HG03521 (cell line): ENCODE measurements around the gene CDSN.
"Not testable (repeated sequence)": the region's sequence is repeated elsewhere in the genome, so short reads cannot be mapped to it uniquely, and the experiment has no call there.

Experiments used
- ATAC-seq: cut with Tn5 transposase; IDR thresholded peaks from one replicate; pipeline ENCODE4 v1.9.1; 2021; ENCODE audit warnings: mild to moderate bottlenecking, moderate library complexity; ENCODE audit not compliant: unreplicated experiment

Gene CDSN, protein sequence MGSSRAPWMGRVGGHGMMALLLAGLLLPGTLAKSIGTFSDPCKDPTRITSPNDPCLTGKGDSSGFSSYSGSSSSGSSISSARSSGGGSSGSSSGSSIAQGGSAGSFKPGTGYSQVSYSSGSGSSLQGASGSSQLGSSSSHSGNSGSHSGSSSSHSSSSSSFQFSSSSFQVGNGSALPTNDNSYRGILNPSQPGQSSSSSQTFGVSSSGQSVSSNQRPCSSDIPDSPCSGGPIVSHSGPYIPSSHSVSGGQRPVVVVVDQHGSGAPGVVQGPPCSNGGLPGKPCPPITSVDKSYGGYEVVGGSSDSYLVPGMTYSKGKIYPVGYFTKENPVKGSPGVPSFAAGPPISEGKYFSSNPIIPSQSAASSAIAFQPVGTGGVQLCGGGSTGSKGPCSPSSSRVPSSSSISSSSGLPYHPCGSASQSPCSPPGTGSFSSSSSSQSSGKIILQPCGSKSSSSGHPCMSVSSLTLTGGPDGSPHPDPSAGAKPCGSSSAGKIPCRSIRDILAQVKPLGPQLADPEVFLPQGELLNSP

DNA sequence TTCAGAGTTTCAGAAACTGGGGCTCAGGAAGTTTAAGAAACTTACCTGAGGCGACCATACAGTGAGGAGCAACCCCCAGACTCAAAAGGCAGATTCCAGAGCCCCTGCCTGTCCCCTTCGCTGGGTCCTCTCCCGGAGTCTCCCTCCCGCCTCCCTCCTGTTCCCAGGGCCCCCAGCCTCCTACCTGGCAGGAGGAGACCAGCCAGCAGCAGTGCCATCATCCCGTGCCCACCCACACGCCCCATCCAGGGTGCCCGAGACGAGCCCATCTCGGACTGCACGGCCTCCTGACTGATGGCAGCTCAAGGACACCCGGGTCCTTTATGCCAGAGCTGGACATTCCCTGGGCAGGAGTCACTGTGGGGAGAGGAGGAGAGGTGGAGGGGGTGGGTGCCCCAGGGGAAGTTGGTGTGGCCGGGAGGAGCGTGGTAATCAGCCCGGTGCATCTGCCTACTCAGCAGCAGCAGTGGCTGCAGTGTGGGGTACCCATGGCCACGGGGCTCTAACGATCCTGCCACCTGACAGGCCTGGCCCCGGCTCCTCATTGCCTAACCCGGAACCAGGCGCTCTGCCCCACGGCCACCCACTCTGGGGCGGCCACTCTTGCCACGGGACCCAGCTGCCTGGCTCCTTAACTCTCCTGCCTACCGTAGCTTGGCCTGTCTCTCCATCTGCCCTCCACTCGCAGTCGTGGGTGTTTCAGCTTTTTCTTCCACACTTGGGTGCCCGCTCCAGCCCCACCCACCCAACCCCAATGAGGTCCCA, at the start of gene CDSN:
TSS of gene CDSN (minus strand) at position 296 of the 765 bp plus-strand sequence. CDS start at position 269, 27 bp downstream.
- no peak for ATAC-seq

DNA sequence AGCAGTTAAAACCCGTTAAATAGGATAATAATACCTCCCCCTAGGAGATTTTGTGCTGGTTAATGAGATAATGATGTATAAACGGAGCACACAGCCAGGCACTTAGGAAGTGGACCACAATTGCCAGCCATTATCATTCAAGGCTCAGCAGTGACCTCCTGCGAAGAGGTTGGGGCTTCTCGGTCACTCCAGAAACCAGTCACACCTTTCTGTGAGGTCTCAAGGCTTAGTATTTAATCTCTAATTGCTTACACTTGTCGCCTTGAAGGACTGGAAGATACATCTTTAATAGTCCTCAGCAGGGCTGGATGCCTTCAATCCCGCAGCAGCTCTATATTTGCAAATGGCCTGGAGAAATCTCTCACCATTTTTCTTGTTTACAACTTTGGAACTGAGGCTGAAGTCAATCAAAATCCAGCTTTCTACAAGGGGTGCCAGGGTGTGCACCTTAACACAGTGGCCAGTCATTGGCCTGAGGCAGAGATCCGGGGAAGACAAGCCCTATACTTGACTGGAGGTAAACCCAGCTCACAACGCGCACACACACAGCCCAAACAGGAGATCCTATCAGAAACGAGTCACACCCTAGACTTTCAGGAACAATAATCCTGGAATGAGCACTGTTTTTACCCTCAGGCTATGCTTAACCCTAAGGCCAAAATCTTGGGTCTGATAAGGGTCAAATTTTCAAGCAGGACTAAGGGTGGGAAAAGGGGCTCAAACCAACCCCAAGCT, 49.0 kb upstream of the CDSN start:
- ATAC-seq = no peak

DNA sequence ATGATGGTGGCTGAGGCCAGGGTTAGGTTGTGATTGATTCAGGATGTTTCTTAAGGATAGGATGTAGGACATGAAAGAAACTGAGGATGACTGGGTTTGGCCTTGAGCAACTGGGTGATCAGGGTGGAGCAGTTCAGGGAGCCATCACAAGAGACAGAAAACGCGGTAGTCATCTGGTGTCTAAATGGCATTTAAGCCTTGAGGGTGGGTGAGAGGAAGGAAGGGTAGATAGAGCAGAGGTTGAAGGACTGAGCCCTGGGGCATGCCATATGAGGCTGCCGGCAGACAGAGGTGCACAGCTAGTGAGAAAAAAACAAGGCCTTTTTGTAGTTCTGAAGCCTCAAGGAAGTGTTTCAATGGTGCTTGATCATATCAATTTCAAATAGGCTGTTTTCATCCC, 48.4 kb upstream of the CDSN start:
- no peak for ATAC-seq

DNA sequence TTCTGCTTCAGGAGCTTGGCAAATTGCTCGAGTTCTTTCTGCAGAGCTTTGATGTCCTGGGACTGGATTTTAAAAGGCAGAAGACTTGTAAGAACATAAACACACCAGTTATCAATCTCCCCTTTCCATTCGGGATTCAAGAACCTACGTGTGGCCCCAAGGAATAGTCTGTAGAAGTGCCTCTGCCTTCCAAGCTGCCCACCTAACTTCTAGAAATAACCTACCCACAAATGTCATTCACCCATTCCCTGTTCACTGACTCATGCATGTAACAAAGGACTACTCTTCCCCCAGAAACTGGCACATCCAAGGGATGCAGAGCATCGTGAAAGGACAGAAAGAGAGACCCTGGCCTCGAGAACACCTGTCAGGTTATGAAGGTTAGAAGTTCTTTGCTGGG, 45.7 kb upstream of the CDSN start:
- ATAC-seq = no peak

DNA sequence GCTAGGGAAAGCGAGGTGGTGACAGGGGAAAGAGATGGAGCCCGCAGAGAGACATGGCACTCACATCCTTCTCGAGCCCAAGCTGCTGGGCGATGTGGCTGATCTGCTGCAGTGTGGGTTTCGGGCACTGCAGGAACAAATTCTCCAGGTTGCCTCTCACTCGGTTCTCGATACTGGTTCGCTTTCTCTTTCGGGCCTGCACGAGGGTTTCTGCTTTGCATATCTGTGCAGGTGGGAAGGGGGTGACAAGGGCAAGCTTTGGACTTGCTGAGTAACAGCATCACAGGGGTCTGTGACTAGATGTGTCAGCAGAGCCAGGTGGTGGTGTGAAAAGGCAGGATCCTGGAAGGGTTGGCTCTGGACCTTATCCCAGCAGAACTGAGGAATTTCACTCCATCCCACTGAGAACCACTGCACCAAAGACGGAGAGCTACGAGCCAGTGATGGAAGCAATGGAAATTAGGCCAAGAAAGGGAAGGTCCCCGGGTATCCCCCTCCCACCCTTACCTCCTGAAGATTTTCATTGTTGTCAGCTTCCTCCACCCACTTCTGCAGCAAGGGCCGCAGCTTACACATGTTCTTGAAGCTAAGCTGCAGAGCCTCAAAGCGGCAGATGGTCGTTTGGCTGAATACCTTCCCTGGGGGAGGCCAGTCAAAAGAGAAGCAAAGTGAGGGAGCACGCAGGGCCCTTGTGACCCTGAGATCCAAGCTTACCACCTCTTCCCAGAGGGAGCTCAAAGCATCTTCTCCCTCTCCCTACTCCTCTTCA, 45.0 kb upstream of the CDSN start:
- ATAC-seq = peak; percentile 72

DNA sequence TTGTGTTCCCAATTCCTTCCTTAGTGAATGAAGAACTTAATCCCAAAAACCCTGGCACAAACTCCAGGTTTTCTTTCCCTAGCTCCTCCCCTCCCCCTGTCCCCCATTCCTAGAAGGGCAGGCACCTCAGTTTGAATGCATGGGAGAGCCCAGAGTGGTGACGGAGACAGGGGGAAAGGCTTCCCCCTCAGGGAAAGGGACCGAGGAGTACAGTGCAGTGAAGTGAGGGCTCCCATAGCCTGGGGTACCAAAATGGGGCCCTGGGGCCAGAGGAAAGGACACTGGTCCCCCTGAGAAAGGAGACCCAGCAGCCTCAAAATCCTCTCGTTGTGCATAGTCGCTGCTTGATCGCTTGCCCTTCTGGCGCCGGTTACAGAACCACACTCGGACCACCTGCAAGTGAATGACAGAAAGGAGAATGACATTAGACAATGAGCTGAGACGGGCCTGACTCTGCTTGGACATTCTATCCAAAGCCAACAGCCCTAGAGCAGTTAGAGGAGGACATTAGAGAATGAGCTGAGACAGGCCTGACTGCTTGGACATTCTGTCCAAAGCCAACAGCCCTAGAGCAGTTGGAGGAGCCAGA, 44.3 kb upstream of the CDSN start:
- ATAC-seq = not testable (repeated sequence)

DNA sequence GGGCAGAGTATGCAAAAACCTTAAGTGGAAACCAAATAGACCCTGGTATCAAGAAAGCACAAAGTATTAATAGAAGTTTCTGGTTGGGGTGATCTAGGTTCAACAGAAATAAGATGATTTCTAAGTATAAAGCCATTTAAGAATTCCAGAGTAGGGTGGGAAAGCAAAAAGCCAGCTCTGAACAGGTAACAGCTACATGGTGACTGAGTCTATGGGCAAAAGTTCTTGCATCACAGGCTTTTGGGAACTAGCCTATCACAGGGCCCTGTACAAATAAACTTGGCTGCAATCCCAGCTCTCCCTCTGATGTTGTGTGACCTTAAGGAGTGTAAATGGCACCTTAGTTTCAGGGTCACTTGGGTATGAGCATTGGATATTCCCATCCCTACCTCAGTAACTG, 43.7 kb upstream of the CDSN start:
- no peak for ATAC-seq

DNA sequence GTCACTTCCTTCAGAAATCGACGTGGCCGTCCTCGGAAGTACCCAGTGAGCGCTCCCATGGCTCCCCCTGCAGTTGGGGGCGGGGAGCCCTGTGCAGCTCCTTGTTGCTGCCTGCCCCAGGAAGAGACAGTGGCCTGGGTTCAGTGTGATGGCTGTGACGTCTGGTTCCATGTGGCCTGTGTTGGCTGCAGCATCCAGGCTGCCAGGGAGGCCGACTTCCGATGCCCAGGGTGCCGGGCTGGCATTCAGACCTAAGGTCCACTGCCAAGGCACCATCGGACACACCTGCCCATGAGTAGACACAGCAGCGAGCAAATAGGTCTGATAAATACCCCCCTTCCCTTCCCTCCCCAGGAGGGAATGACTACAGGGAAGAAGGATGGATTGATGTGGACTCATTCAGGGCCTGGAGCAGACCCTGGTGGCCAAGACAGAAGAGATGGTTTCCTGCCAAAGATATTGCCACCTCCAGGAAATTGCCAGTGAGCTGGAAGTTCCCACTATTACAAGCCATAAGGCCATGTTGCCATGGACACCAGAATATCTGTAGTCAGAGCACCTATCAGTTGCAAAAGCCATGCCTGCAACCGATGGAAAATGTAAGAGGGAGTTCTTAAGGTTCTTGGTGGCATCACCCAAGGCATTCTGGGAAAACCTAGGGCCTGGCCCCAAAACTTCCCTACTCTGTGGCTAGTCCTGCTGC, 42.4 kb upstream of the CDSN start:
- no peak for ATAC-seq

DNA sequence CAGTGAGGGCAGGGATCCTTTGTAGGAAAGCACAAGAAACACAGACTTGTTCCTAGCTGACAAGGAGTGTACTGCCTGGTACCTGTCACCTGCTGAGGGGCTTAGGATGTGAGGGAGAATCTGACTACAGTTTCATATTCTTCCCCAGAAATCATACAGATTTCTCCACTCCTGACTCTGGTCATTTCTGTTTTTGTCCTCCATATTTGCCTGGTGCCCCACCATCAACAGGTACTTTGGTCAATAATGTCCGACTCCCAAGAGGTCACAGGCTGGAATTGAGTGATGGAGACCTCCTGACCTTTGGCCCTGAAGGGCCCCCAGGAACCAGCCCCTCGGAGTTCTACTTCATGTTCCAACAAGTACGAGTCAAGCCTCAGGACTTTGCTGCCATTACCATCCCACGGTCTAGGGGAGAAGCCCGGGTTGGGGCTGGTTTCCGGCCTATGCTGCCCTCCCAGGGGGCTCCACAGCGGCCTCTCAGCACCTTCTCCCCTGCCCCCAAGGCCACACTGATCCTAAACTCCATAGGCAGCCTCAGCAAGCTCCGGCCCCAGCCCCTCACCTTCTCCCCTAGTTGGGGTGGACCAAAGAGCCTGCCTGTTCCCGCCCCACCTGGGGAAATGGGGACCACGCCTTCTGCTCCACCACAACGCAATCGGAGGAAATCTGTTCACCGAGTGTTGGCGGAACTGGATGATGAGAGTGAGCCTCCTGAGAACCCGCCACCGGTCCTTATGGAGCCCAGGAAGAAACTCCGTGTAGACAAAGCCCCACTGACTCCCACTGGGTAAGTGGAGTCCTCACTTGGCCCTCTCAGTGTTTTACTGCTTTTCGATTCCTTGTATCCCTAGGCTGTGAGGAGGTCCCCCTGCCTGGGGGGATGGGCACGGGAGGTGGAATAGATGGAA, 41.2 kb upstream of the CDSN start:
- no peak for ATAC-seq

DNA sequence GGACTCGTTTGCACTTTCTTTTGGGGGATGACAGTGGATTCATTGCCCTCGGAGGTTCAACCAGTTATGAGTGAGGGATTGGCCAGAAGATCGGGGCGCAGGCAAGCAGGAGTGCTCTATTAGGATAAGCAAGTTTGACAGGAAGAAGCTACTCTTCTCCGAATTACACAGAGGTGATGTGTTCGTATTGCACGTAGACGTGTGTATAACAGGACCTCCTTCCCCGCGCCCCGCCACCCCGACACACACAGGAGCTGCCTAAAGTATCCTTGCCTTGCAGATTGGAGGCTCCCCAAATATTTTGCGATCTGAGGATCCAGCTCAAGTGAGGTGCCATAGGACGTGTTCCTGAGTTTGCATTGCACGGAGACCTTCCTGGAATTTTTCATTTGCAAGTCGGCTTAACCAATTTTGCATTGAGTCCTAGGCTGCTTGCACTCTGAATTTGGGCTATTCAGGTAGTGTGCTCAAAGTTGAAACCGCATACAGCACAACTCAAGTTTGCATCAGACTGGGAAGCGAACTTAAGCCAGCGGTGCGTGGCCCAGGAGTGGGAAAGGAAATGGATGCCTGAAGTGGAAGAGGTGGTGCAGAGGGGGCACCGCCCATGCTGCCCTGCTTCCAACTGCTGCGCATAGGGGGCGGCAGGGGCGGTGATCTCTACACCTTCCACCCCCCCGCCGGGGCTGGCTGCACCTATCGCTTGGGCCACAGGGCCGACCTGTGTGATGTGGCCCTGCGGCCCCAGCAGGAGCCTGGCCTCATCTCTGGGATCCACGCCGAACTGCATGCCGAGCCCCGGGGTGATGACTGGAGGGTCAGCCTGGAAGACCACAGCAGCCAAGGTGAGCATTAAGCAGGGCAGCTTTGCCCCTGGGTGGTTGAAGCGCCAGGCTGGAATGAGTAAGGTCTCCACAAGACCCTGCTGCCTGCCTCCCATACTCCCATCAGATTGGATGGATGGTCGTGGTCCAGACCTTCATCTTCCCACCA, 38.9 kb upstream of the CDSN start:
- no peak for ATAC-seq

DNA sequence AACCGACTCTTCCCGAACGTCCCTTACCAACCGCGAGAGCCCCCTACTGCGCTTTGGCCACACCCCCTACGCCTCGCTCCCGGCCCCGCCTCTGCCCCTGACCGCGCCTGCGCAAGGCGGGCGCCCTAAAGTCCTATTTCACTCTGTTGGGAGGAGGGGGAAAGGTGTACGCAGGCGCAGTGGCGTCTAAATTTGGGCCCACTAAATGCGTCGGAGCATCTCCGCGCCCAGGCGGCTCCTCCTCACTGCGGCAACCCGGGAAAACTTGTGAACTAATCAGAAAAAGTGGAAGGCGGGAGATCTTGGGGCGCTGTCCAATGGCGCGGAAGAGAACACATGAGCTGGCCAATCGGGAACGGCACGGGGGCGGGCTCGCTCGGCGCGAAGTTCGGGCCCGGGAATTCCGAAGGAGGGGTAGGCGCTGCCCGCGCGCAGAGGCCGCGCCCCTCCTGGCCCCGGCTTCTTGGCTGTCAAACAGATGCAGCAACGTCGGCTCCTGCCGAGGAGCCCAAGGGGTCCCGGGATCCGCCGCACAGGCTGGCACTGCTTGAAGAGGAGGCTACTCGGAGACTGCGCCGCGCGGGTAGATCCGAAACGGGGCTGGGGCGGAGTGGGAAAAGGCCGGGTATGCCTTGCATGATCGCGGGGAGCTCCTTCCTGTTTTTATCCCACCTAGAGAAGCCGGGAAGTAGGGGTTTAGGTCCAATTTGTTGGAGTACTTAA, 38.1 kb upstream of the CDSN start, which contains the start of gene TCF19:
TSS of gene TCF19 (plus strand) at position 450 of the 723 bp plus-strand sequence. CDS start 881 bp downstream, outside the sequence.
- ATAC-seq = peak; percentile 86

DNA sequence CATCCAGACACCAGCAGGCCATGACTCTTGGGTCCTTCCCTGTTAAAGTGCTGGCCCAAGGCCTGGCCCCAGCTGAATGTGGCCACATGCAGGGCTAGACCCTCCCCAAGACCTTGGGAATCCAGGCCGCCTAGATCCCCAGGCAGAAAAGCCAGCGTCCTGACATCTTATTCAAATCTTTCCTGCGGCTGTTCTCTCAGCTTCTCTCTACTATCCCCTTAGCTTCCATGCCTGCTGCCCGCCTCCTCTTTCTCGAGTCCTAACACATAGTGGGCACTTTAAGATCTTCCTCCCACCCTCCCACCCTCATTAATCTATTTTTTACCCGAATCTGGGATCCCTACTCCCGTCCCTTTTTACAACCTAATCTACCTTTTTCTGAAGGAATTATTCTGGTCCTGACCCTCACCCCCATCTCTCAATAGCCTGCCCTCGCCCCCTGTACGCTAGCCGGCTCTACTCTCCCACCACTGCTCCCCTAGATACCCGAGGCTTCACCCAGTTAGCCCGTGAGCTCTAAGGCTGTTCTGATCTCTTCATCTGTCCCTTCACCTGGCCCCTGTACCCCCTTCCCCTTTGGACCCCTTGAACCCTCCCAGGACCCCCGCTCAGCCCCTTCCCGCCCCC, 37.4 kb upstream of the CDSN start, which contains the start of gene CCHCR1:
TSS of gene CCHCR1 (minus strand) at position 290 of the 627 bp plus-strand sequence. CDS start at position 88, 202 bp downstream.
- no peak for ATAC-seq

DNA sequence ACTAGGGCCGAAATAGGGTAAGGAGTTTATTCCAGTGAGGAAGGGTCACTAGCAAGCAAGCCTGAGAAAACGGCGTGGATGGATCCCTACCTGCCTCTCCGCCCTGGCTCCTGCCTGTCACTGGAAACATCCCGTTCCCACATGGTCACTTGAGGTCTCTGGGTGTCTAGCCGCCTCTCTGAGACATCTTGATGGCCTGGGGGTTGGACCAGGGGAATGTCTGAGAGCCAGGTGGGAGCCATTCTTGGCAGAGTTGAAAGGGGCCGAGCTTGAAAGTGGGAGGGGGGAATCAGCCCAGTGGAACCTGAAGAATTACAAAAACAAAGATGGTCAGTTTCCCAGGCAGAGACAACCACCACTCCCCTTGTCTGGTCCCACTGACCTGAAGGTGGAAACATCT, 36.4 kb upstream of the CDSN start:
- ATAC-seq = no peak

DNA sequence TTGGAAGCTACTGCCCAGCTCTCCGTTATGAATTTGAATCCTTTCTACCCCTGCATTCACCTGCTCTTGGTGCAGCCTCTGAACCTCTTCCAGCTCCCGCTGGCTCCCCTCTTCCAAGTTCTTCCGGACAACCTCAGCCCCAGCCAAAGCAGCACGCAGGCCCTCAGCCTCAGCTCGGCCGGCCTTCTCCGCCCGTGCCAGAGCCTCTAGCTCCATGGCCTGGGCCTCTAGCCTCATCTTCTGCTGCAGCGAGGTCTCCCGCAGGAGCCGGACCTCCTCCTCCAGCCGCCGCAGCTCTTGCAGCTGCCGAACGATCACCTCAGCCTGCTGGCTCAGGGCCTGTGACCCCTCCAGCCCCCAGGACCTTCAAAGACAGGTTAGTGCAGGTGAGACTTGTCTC, 34.2 kb upstream of the CDSN start:
- no peak for ATAC-seq

DNA sequence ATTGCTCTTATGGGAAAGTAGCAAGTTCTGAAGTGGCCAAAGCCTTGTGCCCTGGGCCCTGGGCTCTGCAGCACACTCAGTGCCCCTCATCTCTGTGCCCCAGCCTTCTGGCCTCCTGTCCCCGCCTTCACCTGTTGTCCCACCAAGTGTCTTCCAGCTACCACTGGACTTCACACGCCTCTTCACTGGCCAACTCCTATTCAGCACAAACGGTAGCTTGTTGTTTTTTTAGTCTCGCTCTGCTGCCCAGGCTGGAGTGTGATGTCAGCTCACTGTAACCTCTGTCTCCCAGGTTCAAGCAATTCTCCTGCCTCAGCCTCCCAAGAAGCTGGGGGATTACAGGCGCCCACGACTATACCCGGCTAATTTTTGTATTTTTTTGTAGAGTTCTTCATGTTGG, 32.5 kb upstream of the CDSN start:
- no peak for ATAC-seq
